Measurements from ENCODE around the gene UST.
"Not testable (repeated sequence)": the region's sequence is repeated elsewhere in the genome, so short reads cannot be mapped to it uniquely, and the experiment has no call there.

UST gene

DNA sequence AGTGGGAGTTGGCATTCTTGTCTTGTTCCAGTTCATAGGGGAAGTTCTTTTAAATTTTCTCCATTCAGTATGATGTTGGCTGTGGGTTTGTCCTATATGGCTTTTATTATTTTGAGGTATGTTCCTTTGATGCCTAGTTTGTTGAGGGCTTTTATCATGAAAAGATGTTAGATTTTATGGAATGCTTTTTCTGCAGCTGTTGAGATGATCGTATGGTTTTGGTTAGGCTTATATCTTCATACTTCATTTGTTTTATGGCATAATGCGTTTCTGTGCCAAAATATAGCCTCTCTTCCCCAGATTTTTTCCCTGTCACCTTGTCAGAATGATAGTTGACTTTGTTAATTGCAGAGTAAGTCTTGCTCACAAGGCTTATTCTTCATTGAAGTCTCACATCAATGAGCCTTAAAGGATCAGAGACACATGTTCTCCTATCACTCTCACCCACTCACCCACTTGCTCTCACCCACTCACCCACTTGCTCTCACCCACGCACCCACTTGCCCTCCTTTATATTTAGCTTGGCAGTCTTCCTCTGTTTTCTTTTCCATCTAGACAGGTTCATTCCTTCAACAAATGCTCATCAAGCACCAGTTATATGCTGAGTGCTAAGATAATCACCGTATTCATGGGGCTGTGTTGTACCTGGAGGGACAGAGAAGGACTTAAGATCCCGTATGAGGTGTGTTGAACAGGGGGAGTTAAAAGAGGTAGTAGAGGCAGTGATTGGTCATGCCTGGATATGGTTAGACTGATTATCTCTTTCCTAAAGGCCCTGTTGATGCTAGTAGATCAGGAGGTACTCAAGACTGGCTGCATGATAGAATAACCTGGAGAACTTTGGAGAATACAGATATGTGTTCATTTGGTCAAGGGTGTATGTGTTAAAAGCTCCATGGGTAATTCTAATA, 19.3 kb downstream of the UST start:
- no peak for DNase-seq

DNA sequence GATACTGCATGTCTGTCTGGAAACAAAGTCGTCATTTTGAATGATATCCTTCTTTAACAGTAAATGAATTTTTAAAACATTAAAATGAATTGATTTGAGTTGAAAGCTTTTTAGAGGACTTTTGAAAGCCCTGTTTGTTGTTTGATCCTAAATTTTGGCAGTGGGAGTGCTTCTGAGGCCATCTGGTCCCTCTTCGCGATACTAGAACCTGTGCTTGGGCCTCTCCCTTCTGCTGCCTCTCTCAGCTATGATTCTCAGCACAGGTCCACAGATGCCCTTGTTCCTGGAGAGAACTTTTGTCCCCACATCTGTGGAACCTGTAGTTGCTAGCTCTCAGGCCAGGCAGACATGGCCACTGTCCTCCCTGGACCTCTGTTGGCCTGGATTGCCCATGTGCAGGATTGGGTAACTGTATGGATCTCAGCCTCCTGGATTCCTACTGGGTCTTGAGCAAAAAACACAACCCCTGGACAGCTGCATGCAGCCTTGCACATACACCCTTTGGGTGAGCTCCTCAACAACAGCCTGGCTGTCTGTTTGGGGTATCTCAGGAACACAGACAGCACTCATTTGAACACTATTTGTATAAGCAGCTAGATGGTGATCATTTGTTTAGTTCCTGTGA, 21.9 kb downstream of the UST start:
- no peak for DNase-seq

DNA sequence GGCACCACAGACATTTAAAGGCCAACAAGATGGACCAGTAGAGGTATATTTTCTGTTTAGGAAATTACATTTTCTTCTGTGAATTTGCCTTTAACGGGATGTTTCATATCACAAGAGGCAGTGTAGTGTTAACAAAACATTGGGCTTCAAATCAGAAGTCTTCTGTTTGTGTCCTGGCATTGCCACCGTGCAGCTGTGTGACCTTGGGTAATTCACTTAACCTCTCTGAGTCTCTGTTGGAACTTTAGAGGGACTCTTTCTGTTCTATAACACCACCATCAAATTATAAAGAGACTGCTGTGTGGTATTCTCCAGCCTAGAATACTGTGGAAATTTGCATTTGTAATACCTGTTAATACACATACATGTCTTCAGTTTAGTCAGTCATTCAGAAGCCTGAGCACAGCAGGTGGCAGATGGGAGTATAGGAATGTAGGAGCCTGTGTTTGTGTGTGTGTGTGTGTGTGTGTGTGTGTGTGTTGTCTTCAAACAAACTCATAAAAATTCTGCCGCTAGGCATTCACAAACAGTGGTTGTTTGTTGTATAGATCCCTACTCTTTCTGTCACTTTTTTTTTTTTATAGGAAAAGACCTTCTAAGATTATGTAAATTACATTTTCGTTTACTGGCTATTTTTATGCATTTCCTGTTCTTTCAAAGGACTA, 22.6 kb downstream of the UST start:
- DNase-seq, result no peak

DNA sequence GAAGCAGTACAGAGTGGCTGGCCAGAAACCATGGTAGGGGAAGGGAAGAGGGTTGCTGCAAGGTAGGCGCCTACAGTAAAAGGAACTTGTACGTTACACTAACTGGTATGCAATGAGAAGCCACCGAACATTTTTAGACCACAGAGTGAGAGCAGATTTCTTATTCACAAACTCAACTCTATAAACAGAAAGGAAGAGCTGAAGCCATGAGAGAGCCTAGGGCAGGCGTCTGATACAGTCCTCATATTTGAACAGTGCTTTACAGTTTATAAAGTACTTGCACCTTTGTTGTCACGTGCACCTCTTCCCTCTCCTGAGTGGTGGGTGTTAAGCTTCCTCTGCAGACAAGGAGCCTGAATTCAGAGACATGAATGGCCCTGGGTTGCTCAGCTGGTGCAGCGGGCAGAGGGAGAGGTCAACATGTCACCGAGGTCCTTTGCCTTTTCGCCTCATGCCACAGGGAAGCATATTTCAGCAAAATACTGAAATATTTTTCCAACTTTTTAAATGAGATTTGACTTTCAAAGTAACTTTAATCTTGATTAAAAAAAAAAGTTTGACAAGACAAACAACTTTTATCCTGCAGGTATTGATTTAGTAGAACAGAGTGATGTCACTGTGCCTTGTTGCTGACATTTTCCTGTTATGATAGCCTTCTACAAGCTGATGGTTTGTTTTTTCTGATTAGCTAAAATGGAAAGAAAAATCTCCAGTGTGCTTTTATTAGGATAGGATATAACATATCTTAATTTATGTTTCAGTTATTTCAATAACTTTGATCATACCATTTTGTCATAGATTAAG, 23.8 kb downstream of the UST start:
- DNase-seq, result no peak

DNA sequence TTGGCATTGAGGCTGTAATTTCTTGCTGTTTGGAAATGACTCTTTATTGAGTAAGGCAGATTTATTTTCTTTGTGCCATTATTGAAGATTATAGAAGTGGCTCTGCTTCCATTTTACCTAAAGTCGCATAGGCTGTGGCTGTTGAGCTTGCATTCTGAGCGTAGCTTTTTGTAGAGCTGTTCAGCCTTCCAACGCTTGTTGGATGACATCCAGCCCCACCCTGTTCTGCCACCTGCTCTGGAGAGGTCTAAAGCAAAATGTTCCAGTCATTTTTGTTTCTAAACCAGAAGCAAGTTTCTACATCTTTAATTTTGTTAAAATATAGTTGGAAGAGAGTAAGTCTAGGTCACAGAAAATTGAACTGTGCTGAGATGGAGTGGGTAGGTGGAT, 24.4 kb downstream of the UST start:
- DNase-seq, result no peak

DNA sequence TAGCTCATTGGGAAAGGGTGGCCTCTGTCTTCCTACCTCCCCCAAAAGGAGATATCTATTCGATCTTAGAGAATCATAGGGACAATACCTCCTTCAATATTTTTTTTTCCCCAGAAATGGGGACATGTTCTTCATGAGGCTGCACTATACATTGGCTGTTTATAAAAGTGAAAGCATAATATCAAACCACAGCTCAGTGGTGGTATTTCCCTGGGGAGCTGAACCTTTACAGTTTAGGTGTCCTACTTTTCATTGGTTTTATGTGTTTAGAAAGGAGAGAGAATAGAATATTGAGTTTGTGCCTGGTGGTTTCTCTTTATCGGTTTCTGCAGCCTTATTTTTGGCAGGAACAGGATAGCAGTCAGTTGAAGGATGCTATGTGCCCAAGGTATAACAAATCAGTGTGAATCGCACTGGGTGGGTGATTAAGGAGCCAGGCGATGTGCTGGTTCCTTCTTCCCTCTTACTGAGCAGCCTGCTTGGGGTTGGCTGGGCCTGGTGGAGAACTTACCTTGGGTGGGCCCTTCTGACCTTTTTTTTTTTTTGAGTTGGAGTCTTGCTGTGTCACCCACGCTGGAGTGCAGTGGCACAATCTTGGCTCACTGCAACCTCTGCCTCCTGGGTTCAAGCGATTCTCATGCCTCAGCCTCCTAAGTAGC, 25.2 kb downstream of the UST start:
- no peak for DNase-seq

DNA sequence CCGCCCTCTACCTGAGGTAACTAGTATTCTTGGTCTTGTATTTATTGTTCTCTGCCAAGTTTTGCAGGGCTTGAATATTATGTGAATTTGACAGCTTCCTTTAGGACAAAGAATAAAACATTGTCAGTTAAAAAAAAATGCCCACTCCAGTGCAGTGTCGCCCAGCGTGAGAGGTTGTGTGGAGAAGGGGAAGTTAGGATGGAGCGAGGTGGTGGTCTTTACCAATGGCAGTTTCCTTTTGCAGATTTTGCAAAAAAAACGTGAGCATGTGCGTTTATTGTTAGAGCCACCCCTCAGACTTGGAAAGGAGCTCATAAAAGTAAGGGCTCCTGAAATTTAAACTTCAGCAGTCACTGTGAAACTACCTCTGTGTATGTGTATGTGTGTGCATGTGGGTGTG, 28.3 kb downstream of the UST start:
- DNase-seq, result no peak

DNA sequence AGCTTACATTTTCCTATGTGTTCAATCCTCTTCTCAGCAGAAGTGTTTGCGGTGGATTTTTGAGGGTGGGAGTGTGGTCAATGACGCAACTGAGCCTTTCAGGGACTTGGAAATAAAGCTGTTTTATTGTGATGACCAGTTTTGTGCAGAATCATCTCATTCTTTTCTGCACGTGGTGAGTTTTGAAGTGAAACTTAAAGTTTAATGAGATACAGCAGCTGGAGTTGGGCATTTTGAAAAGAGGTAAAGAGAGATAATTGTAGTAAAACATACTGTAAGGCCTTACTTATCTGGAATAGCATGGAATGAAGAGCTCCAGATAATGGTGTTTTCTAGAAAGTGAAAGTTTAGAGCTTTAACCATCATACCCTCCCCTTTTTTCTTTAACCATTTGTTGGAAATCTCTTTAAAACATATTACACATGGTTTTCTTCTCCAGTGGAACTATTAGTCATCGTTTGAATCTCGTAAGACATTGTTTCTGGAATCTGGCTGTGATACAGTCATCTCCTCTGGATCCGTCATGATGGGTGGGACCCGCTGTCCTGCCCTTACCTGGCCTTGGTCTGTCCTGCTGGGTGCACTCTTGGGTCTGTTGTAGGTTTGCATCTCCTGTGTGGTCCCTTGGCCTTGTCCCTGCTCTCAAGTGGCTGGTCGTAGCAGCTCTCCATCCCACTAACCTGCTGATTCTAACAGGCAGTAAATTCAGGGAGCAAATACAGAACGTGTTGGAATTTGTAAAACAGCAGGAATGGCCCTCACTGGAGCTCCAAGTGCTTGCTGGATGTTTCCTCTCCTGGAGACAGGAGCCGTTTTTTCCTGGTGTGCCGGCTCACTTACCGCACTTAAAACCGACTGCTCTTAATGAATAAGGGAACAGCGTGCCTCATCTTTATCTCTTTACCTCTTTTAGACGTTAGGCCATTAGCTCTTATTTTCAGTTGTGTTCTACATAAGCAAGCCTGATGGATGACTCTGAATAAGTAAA, 29.8 kb downstream of the UST start:
- DNase-seq, result no peak

DNA sequence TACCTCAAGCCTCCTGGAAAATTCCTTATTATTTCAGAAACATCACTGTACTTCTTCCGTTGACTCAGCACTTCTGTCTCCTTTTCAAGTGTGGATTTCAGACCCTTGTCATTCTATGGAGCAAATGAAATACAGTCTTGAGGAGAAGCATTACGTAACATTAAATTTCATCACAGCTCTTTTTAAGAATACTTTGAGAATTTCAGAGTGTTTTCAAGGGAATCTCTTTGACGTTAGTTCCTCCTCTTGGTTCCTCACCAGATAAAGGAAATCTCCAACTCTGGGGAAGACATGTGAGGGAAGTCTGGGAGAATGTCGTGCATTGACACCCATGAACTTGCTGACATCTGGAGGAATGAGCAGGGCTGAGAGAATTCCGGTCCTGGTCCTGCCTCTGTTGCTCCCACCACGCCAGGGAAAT, 32.3 kb downstream of the UST start:
- DNase-seq, result no peak

DNA sequence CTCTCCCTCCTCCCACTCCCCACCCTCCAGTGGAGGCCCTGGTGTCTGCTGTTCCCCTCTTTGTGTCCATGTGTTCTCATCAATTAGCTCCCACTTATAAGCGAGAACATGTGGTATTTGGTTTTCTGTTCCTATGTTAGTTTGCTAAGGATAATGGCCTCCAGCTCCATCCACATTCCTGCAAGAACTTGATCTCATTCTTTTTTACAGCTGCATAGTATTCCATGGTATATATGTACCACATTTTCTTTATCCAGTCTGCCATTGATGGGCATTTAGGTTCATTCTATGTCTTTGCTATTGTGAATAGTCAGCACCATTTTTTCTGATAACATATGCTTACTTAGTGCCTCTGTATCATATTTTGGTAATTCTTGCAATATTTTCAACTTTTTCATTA, 33.6 kb downstream of the UST start:
- not testable (repeated sequence) for DNase-seq

DNA sequence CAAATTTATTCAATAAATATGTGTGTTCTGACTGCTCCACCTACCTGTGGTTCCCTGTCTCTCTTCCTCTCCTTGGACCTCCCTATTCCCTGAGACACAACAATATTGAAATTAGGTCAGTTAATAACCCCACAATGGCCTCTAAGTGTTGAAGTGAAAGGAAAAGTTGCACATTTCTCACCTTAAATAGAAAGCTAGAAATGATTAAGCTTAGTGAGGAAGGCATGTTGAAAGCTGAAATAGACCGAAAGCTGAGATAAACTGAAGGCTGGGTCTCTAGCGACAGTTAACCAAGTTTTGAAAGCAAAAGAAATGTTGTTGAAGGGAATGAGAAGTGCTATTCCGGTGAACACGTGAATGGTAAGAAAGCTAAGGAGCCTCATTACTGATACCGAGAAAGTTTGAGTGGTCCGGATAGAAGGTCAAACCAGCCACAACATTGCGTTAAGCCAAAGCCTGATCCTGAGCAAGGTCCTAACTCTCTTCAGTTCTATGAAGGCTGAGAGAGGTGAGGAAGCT, 34.1 kb downstream of the UST start:
- no peak for DNase-seq

DNA sequence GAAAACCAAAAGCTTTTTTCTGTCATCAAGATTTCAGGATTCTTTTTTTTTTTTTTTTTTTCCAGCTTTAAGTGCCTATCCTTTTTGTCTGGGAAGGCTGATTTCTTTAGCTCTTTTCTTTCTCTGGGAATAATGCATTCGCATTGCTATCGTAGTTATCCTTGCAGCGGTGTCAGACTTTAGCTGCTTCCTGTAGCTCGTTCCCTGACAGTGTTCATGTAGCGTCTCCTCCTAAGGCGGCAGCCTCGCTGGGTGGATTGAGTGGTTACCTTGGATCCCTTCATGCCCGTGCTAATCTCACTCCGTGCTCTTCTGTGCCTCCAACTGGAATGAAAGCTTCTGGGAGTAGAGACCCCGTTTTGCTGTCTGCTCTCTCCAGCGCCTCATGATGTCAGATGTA, 43.1 kb downstream of the UST start:
- DNase-seq, result no peak

DNA sequence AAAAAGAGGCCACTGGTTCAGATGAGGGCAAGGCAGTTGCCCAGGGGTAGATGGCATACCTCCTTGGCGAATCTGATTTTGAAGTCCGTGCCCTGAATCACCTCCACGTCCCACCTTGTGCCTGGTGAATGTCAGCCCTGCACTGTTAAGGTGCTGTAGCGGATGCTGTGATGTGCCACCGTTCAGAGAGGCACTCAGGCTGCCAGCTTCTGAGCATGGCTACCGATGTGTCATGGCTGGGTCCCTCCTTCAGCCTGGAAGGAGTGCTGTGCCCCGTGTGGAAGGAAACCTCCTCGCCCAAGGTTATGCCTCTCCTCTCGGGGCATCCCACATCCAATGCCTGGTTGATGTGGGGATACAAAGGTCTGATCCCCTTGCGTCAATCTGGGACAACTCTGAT, 43.6 kb downstream of the UST start:
- DNase-seq, result no peak

DNA sequence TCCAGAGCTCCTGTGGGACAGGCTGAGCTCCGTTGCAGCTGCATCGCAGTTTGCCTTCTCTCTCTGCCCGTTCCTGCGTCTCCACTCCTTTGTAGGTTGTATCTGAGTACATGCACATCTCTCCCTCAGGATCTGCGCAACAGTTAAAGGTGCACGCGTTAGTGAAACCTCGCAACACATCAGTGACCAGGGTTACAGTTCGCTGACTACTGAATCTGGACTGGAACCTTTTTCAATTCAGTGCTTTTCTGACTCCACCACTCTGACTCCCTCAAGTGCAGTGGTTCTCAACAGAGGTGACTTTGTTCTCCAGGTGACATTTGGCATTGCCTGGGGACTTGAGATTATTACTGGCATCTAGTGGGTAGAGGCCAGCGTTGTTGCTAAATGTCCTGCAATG, 44.0 kb downstream of the UST start:
- DNase-seq, result no peak

DNA sequence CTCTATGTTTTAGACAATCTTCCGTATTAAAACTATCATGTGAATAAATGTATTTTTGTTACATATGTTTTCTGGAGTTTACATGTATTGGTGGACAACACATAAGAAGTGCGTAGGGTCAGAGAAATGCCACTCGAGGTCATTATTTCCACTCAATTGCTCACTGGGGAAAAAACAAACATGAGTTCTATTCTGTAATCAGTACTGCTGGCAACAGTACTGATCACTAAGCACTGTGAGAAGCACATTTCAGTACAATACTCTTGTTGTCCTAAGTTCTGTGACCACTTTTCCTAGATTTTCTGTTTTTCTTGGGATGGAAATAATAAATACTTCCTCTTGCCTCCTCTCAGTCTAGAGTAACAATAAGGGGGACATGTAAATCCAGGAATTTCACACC, 44.5 kb downstream of the UST start:
- no peak for DNase-seq

DNA sequence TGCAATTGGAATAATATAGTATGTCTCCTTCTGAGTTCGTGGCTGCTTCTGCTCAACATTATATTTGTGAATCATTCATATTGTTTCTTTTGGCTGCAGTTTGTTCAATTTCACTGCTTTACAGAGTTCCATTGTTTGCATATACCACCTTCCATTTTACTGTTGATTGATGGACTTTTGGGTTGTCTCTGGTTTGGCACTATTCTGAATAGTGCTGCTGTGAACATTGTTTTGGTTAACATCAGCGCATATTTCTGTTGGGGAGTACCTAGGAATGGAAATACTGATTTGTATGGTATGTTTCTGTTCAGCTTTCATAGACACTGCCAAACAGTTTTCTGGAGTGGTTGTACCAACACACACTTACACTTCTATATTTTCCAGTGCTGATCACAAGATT, 46.9 kb downstream of the UST start:
- no peak for DNase-seq

DNA sequence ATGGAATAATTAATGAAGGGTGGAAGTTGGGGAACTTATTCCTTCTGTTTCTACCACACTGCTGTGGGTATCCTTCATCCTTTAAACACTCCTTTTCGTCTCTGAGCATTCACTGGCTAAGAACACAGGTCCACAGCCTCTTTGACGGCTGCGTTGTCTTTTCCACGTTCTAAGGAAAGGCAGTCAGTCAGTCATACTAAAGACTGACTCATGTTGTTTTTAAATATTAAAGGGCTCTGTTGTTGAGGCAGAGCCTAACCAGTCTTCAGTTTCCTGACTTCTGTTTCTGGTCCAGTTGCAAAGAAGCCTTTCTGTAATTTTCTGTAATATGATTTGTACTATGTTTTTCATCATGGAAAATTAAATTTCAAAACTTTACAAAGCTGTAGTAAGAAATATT, 48.0 kb downstream of the UST start:
- no peak for DNase-seq

DNA sequence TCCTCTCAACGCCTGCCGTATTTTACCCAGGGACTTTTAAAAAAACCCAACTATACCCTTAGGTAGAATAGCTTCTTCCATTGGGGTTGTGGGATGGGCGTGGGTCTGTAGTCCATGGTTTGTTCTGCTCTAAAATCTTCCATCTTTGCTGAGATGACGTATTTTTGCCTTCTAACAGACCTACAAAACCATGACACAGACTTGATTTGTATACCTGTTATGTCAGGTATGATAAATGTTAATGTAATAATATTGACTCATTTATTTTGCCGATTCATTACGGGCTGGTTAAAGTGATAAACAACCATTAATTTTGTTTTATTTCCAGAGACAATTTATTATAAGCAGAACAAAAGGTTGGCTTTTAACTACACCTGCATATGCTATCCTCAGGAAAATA, 48.7 kb downstream of the UST start:
- DNase-seq, result no peak

DNA sequence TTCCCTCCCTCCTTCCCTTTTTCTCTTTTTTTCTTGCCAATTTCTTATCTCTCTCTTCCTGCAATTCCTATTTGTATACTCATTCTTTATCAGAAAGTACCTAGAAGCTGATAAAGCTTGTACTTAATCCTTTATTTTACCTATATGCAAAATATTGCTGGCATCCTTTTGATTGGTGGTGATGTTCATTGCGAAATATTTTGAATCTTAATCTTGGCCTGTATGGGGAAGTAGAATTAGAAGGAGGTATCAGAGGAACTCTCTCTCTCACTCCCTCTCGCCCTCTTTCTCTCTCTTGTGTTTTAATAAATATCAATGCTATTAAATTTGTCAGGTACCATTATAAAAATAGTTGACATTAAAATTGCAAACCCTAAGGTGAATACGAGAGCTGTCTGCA, 52.8 kb downstream of the UST start:
- DNase-seq, result no peak

DNA sequence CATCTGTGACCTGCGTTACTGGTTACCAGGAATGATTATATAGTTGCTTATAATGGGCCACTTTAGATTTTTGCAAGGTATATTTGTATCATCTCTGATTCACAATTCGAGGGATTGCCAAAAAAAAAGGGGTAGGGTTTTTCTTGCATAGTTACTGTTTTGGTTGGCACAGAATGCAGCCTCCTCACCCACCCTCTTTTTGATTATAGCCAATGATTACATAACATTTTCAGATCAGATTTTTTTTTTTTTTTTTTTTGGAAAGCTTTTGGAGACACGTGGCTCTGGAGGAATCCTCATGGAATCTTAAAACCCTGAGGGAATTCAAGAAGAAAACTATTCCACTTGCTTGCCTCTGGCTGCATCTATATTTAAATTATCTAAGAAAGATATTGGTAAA, 53.7 kb downstream of the UST start:
- no peak for DNase-seq

DNA sequence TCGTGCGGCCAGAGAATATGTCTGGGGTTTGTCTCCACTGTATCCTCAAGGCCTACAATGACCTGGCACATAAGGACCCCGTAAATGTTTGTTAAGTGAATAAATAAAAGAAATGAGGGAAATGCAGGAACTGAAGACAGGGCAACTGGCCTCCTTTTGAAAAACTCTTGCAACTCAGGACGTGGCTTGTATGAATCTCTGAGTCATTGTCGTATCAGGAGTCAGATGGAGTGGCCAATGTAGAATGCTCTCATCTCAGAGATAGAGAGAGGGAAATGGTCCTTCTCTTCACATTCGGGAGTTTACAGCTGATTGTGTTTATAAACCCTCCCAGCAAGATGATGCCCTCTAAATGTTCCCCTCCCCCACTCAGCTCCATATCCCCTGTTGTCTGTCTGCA, 57.1 kb downstream of the UST start:
- no peak for DNase-seq

Data from activated effector memory CD4-positive, alpha-beta T cell treated with anti-CD3 and anti-CD28 coated beads, Interleukin-2, amount 50 U/mL, for 16 hours (primary cell).